IPS-18c (cell line): ENCODE data around the gene RAB2B.

Source experiments
- H3K4me3 ChIP-seq: 2 replicates; pipeline ENCODE4 v1.7.0; 2013; ENCODE audit warnings: low read depth, mild to moderate bottlenecking, low read length, moderate library complexity; ENCODE audit not compliant: insufficient read depth
- H3K9me3 ChIP-seq: one replicate; pipeline ENCODE4 v1.6.1; 2013; ENCODE audit warnings: mild to moderate bottlenecking, low read length, moderate library complexity; ENCODE audit not compliant: control insufficient read depth, insufficient read depth

The RAB2B gene

DNA sequence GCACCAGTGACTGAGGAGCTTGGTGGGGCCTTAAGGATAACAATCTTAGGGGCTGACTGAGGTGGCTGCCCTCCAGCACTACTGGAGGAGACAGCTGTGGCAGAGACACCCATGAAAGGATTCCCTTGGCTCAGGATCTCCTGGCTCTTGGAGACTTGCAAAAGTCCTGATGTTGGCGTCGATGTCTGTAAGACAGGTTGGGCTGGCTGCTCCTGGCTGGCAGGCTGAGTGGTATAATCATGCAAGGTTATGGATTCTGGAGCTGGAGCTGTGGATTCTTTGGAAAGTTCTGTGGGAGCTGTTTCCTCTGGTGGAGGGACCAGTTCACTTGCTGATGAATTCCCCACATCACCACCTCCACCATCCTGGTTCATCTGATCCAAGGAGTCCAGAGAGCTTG, 45.6 kb downstream of the RAB2B start:
- no peak overlapping the region for H3K4me3 ChIP-seq
- H3K9me3 ChIP-seq, result no peaks in the 10 kb centered on the region

DNA sequence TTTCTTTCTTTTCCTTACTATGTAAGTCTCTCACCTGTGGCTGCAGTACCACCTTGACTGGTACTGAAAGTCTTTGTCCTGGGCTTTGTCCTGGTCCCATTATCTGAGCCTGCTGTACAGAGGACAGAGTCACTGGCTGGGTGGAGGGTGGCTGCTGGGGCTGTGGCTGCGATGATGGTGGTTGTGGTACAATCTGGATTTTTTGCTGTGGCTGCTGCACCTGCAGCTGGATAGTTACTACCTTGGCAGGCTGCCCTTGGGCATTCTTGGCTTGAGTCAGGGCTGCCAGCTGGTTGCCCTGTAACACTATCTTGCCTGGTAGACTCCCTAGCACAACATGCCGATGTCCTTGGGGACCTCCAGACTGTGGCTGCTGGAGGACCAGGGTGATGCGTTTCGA, 47.8 kb downstream of the RAB2B start:
- Histone ChIP-seq H3K9me3 (no peaks in the 10 kb centered on the region), H3K4me3 (no peak overlapping the region)

DNA sequence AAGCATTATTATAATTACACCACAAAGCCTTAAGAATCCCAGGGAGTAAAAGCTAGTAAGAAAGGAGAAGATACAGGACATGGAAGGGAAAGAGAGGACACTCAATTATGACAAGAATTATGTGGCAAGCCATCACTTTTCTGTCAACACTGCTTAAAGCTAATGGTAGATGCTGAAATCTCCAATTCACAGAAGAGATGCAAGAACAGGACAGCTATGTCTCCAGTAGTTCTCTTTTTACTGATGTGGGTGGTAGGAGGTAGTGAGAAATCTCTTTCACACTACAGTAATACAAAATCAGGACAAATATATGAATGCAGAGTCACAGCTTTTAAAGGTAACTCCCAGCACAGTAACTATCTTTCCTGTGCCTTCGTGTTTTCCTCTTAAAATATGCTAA, 50.1 kb downstream of the RAB2B start:
- Histone ChIP-seq H3K9me3 (no peaks in the 10 kb centered on the region), H3K4me3 (no peak overlapping the region)

DNA sequence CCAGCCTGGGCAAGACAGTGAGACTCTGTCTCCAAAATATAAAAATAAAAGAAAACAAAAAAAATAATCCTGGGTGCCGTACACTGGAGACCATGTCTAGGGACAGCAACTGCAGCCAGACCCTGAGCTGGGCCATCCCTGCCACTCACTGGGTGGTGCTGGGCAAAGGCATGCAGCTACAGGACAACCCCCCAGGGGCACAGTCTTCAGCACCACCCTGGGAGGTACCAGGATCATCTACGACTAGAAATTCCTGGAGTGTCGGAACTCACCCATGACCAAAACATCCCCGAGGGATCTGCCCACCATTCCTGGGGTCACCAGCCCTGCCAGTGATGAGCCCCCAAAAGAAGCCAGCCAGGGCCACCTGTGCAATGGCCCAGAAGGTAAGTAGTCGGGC, 57.2 kb downstream of the RAB2B start:
- no peak overlapping the region for H3K4me3 ChIP-seq
- H3K9me3 ChIP-seq, result no peaks in the 10 kb centered on the region

DNA sequence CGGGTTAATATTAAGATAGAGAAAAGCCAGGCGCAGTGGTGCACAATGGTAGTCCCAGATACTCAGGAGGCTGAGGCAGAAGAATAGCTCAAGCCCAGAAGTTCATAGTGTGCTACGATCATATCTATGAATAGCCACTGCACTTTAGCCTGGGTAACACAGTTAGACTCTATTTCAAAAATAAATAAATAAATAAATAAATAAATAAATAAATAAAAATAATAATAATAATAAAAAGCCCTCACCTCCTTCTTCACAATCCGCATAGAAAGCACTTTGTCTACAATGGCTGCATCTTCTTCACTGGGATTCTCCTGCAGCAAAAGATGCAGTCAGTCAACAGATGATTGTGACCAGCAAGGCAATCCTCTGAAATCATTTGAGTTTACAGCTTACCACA, 61.4 kb downstream of the RAB2B start:
- Histone ChIP-seq H3K9me3 (no peaks in the 10 kb centered on the region), H3K4me3 (no peak overlapping the region)

DNA sequence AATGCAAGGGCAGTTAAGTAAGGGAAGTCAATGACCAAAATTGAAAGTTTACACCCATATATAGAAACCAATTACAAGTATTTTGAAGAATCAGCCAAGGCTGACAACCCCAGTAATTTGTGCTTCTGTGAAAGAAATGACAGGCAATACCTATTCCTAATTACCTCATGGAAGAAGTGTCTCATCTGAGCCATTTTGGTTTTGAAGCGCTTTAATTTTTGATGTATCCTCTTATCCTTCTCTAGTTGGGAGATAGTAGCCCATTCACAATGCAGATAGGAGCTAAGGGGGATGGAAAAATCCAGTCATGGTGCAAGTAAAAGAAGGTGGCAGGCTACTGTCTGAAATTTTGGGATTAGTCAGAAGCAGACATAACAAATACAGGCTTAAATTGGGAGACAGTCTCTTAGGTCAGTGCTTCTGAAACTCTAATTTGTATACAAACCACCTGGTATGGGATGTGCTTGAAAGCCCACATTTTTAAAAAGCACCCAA, 62.6 kb downstream of the RAB2B start:
- Histone ChIP-seq H3K4me3 (no peak overlapping the region), H3K9me3 (no peaks in the 10 kb centered on the region)
